GM12864 (cell line): ENCODE data around the gene ITGA3.

Experiments
- DNase-seq: peaks from one replicate; pipeline ENCODE4 v3.0.0-alpha.2; 2011; ENCODE audit warnings: low read depth
- H3K4me3 ChIP-seq: 2 replicates; pipeline ENCODE4 v1.5.1; 2011; ENCODE audit warnings: mild to moderate bottlenecking, low read depth, low read length, control low read depth
- CTCF ChIP-seq: IDR thresholded peaks from 2 replicates; pipeline ENCODE4 v1.5.1; 2011; ENCODE audit warnings: low read depth, mild to moderate bottlenecking, moderate library complexity, low read length, control low read depth, inconsistent platforms; ENCODE audit errors: missing control alignments

Gene ITGA3

DNA sequence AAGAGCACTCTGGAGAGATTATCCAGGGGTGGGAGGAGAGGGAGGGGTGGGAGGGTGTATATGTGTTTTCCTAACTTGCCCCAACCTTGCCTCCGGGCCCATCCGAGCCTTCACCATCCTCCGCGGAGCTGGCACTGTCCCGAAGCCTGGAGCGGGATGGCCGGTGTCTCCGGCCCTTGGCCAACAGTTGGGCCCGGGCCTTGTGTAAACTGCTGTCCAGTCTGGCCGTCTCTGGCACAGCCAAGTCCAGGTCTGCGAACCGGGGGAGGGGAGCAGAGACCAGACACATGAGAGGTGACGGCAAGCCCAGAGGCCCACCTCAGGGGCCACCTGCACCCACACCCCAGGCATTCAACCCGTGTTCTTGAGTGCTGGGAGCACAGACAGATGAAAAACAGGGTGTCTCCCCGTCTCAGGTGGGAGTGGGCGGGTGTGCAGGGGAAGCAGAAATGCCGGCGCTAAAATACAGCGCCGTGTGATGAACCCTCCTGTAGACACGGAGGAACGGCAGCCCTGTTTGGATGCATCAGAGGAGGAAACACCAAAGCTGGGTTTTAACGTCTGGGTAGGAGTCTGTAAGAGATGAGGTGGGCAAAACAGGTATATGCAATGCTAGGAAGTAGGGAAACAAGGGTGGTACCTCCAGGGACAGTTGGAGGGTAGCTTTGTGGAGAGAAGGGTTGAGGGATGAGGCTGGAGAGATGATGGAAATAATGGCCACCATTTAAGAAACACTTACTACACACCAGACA lies 62.3 kb downstream of the ITGA3 start:
- TF ChIP-seq CTCF = no peak
- DNase-seq = no peak

DNA sequence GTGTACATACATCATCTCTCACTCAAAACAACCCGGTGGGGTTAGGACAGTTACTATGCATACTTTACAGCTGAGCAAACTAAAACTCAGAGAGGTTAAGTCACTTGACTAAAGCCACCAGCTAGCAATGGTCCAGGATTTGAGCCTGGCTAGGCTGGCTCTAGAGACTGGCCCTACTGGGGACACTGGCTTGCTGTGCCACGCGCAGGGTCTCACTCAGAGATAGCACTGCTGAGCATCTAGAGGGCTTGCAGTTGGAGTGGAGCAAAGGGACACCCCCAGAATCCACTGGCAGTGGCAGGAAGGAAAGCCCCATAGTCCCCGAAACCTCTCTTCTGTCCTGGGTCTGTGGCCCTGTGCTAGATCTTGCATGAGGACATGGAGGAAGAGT lies 62.9 kb downstream of the ITGA3 start:
- TF ChIP-seq CTCF = no peak

More for the DNA sequence above, 62.3 kb downstream of the ITGA3 start:
- H3K4me3 ChIP-seq = no peak overlapping the region

GRCh38 chr17:50120475-50121253 lies 64.8 kb downstream of the ITGA3 start:
- H3K4me3 ChIP-seq = no peak overlapping the region
- DNase-seq = no peak
- no peak for TF ChIP-seq CTCF

More for the DNA sequence above, 62.9 kb downstream of the ITGA3 start:
- H3K4me3 ChIP-seq = no peak overlapping the region
- no peak for DNase-seq

- no peak for DNase-seq
Observed at GRCh38 chr17:50122945-50123344, 67.0 kb downstream of the ITGA3 start.

DNA sequence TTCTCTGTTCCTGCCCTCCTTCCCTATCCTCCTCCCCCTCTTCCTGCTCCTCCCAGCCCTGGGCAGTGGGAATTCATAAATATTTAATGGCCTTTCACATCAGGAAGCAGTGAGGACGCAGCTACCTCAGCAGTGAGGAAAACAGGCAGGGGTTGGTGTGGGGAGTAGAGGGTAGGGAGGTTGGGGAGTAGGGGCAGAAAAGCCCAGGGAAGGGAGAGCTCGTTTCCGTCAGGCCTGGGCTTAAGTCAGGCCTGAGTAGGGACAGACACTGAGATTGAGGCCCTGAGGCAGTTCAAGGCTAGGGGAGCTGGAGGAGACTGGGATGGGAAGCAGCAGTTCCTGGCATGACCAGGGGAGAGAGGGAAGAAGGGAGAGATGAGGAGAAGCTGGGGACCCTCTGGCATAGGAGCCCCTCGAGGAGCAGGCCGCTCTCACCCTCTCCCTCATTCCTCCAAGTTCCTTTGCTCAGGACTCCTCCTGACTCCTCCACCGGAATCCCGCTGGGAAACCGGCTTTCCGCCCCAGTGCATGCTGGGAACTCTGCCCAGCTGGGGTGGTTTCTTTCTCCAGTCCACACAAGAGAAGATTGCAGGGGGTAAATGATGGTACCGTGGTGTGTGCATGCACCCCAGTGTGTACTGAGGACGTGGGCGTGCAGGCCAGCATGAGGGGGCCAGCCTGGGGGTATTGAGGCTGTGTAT lies 67.9 kb downstream of the ITGA3 start:
- H3K4me3 ChIP-seq = no peak overlapping the region
- TF ChIP-seq CTCF = no peak
- no peak for DNase-seq

More at GRCh38 chr17:50122945-50123344, 67.0 kb downstream of the ITGA3 start:
- no peak overlapping the region for H3K4me3 ChIP-seq
- no peak for TF ChIP-seq CTCF

DNA sequence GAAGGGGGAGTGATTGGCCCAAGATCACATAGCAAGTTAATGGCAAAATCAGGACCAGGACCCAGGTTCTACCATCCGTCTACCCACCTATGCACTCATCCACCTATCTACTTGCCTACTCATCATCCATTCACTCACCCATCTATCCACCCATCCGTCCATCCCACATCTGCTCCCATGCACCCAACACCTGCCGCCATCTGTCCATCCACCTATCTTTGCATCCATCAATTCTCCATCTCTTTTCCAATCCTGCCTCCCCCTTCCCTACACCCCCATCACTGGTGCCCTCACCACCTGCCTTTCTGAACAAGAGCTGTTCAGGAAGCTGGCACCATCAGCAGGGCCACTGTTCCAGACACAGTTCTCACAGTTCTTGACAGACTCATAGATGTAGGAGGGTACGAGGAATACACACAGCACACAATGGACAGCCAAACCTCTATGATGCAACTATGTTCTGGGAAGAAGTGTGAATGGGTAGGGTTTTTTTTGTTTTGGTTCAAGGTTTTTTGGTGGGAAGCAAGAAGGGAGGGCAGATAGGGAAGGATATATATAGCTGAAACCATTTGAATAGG lies 69.6 kb downstream of the ITGA3 start:
- no peak for TF ChIP-seq CTCF
- no peak overlapping the region for H3K4me3 ChIP-seq
- DNase-seq = no peak
